Occipital lobe (tissue), 2 donors: Measurements from ENCODE around the gene DLEC1. TPM values are rescaled to one million over a fixed set of nuclear protein-coding genes. Genes with fewer than 3 reads are reported as not detected.
"Not testable (repeated sequence)": the region's sequence is repeated elsewhere in the genome, so short reads cannot be mapped to it uniquely, and the experiment has no call there.

Experiments used
- DNase-seq: peaks from one replicate; lab custom pipeline; 2025; lab: John Stamatoyannopoulos, UW
- total RNA-seq: library from RNA; depleted of rRNA; stranded (reverse); fragments of >200 nt; gene quantifications from one replicate; pipeline ENCODE4 v1.2.3, GENCODE V29; 2014

The DLEC1 gene
- total RNA-seq, 1 donor from 2014 or later: 0.78 TPM

GRCh38 chr3:38038447-38038911 lies 529 bp upstream of the DLEC1 start:
- no peak for DNase-seq

- DNase-seq: no peak
Measured at GRCh38 chr3:38039899-38040261, 872 bp downstream of the DLEC1 start.

GRCh38 chr3:38040401-38040800 lies 1.4 kb downstream of the DLEC1 start:
- no peak for DNase-seq

GRCh38 chr3:38043486-38043885 lies 4.5 kb downstream of the DLEC1 start:
- no peak for DNase-seq

GRCh38 chr3:38046027-38046426 lies 7.0 kb downstream of the DLEC1 start:
- DNase-seq: no peak

- no peak for DNase-seq
Measured at GRCh38 chr3:38046821-38047220, 7.8 kb downstream of the DLEC1 start.

GRCh38 chr3:38047896-38048295 lies 8.9 kb downstream of the DLEC1 start:
- DNase-seq: no peak

GRCh38 chr3:38049358-38050126 lies 10.5 kb downstream of the DLEC1 start:
- DNase-seq: no peak

GRCh38 chr3:38051131-38051530 lies 12.1 kb downstream of the DLEC1 start:
- no peak for DNase-seq

GRCh38 chr3:38053286-38053685 lies 14.3 kb downstream of the DLEC1 start:
- not testable (repeated sequence) for DNase-seq

GRCh38 chr3:38053813-38054498 lies 14.9 kb downstream of the DLEC1 start:
- DNase-seq: not testable (repeated sequence)

GRCh38 chr3:38054499-38055001 lies 15.5 kb downstream of the DLEC1 start:
- DNase-seq: no peak

- no peak for DNase-seq
Measured at GRCh38 chr3:38059148-38059547, 20.1 kb downstream of the DLEC1 start.

GRCh38 chr3:38059591-38059990 lies 20.6 kb downstream of the DLEC1 start:
- no peak for DNase-seq

GRCh38 chr3:38062809-38063208 lies 23.8 kb downstream of the DLEC1 start:
- DNase-seq: no peak

- DNase-seq: not testable (repeated sequence)
Measured at GRCh38 chr3:38064453-38064852, 25.4 kb downstream of the DLEC1 start.

- no peak for DNase-seq
Measured at GRCh38 chr3:38067508-38068233, 28.7 kb downstream of the DLEC1 start.

- DNase-seq: no peak
Measured at GRCh38 chr3:38070013-38070412, 31.0 kb downstream of the DLEC1 start.

GRCh38 chr3:38077073-38077472 lies 38.1 kb downstream of the DLEC1 start:
- not testable (repeated sequence) for DNase-seq

- DNase-seq: not testable (repeated sequence)
Measured at GRCh38 chr3:38082296-38082695, 43.3 kb downstream of the DLEC1 start.

- not testable (repeated sequence) for DNase-seq
Measured at GRCh38 chr3:38083254-38083653, 44.2 kb downstream of the DLEC1 start.

- DNase-seq: no peak
Measured at GRCh38 chr3:38083871-38084333, 44.9 kb downstream of the DLEC1 start.
